MM.1S (cell line): ENCODE results near the gene NUDT22.

ENCODE experiments used
- DNase-seq: peaks from one replicate; pipeline ENCODE4 v3.0.0-alpha.2; 2015
- H2AFZ ChIP-seq: fragments of 300-600 bp; sonication (generic); 2 replicates; pipeline ENCODE4 v1.6.0; 2016; ENCODE audit warnings: antibody characterized with exemption, low read length
- H3F3A ChIP-seq: fragments of 300-600 bp; sonication (generic); 2 replicates; pipeline ENCODE4 v1.6.1; 2016; ENCODE audit warnings: mild to moderate bottlenecking, antibody characterized with exemption, low read length, moderate library complexity, mixed read lengths; ENCODE audit not compliant: insufficient read depth
- H3K27ac ChIP-seq: fragments of 300-600 bp; sonication (generic); 2 replicates; pipeline ENCODE4 v1.5.1; 2016; ENCODE audit warnings: mild to moderate bottlenecking, low read length
- H3K27me3 ChIP-seq: fragments of 300-600 bp; sonication (generic); replicated peaks from 2 replicates; pipeline ENCODE4 v1.6.0; 2016; ENCODE audit warnings: low read length; ENCODE audit not compliant: insufficient read depth
- H3K36me3 ChIP-seq: fragments of 300-600 bp; sonication (generic); replicated peaks from 2 replicates; pipeline ENCODE4 v1.6.1; 2016; ENCODE audit warnings: mild to moderate bottlenecking, low read length, mixed read lengths; ENCODE audit not compliant: insufficient read depth
- H3K4me1 ChIP-seq: fragments of 300-600 bp; sonication (generic); 2 replicates; pipeline ENCODE4 v1.6.1; 2016; ENCODE audit warnings: low read length, mixed read lengths
- H3K4me2 ChIP-seq: fragments of 300-600 bp; sonication (generic); 2 replicates; pipeline ENCODE4 v1.6.0; 2016; ENCODE audit warnings: low read depth, low read length
- H3K4me3 ChIP-seq: fragments of 300-600 bp; sonication (generic); 2 replicates; pipeline ENCODE4 v1.5.1; 2016; ENCODE audit warnings: low read length, mixed read lengths
- H3K79me2 ChIP-seq: fragments of 300-600 bp; sonication (generic); 2 replicates; pipeline ENCODE4 v1.6.1; 2016; ENCODE audit warnings: mixed run types, low read length, mixed read lengths
- H3K9ac ChIP-seq: fragments of 300-600 bp; sonication (generic); 2 replicates; pipeline ENCODE4 v1.6.1; 2016; ENCODE audit warnings: low read length, mixed read lengths
- H3K9me2 ChIP-seq: fragments of 300-600 bp; sonication (generic); replicated peaks from 2 replicates; pipeline ENCODE4 v1.6.1; 2016; ENCODE audit warnings: mild to moderate bottlenecking, low read length, mixed read lengths; ENCODE audit not compliant: insufficient read depth
- H3K9me3 ChIP-seq: fragments of 300-600 bp; sonication (generic); replicated peaks from 2 replicates; pipeline ENCODE4 v1.6.1; 2016; ENCODE audit warnings: mild to moderate bottlenecking, low read length, mixed read lengths; ENCODE audit not compliant: insufficient read depth
- H4K20me1 ChIP-seq: fragments of 300-600 bp; sonication (generic); 2 replicates; pipeline ENCODE4 v1.6.1; 2016; ENCODE audit warnings: mild to moderate bottlenecking, low read length, moderate library complexity, mixed read lengths; ENCODE audit not compliant: insufficient read depth
- CTCF ChIP-seq: fragments of 300-600 bp; sonication (generic); IDR thresholded peaks from 2 replicates; pipeline ENCODE4 v1.5.1; 2016; ENCODE audit warnings: antibody characterized with exemption, low read length, mixed read lengths
- EZH2 ChIP-seq: fragments of 300-600 bp; sonication (generic); optimal IDR thresholded peaks from 2 replicates; pipeline ENCODE3; 2017; ENCODE audit warnings: low read depth, mild to moderate bottlenecking, antibody characterized with exemption, low read length, mixed read lengths
- EZH2phosphoT487 ChIP-seq: fragments of 300-600 bp; sonication (generic); IDR thresholded peaks from 2 replicates; pipeline ENCODE4 v1.6.1; 2018; ENCODE audit warnings: antibody characterized with exemption, low read length

The NUDT22 gene

GRCh38 chr11:64186492-64187165 is 39.4 kb upstream of the NUDT22 start:
- Histone ChIP-seq H3K4me3 (no peak overlapping the region), H2AFZ (no peak overlapping the region), H3K9me3 (no peaks in the 10 kb centered on the region), H3K27ac (no peak overlapping the region), H4K20me1 (no peaks in the 10 kb centered on the region; the same call in 1 of the 2 replicates), H3K79me2 (peaks cover 21% of the 10 kb centered on the region), H3K4me2 (no peak overlapping the region), H3K9ac (no peak overlapping the region), H3K9me2 (no peaks in the 10 kb centered on the region), H3K4me1 (peaks cover 25% of the 10 kb centered on the region), H3K36me3 (no peaks in the 10 kb centered on the region), H3F3A (peaks cover 39% of the 10 kb centered on the region), H3K27me3 (no peaks in the 10 kb centered on the region)
- TF ChIP-seq CTCF (no peak), EZH2 (no peak), EZH2phosphoT487 (no peak)
- peak; percentile 27 for DNase-seq

- H4K20me1 ChIP-seq: peaks cover 8% of the 10 kb centered on the region; the same call in 1 of the 2 replicates
- H3K4me1 ChIP-seq: peaks cover 14% of the 10 kb centered on the region
- H3F3A ChIP-seq: peaks cover 22% of the 10 kb centered on the region
- H3K9me3 ChIP-seq: no peaks in the 10 kb centered on the region
- H3K9ac ChIP-seq: no peak overlapping the region
- TF ChIP-seq CTCF (no peak), EZH2phosphoT487 (no peak), EZH2 (no peak)
- H3K4me2 ChIP-seq: no peak overlapping the region
- no peak overlapping the region for H3K4me3 ChIP-seq
- H3K79me2 ChIP-seq: peaks cover 25% of the 10 kb centered on the region
- no peaks in the 10 kb centered on the region for H3K27me3 ChIP-seq
- no peak overlapping the region for H3K27ac ChIP-seq
- H3K9me2 ChIP-seq: no peaks in the 10 kb centered on the region
- DNase-seq: no peak
- H2AFZ ChIP-seq: no peak overlapping the region
- H3K36me3 ChIP-seq: peaks cover 37% of the 10 kb centered on the region
Observed at GRCh38 chr11:64192434-64192833, 33.6 kb upstream of the NUDT22 start.

- H3K27ac ChIP-seq: no peak overlapping the region
- H3K9me3 ChIP-seq: no peaks in the 10 kb centered on the region
- no peaks in the 10 kb centered on the region for H3K9me2 ChIP-seq
- H3K79me2 ChIP-seq: peaks cover 59% of the 10 kb centered on the region
- no peaks in the 10 kb centered on the region for H3K27me3 ChIP-seq
- no peaks in the 10 kb centered on the region for H3K4me1 ChIP-seq
- H3K9ac ChIP-seq: no peak overlapping the region
- TF ChIP-seq CTCF (no peak), EZH2phosphoT487 (no peak), EZH2 (no peak)
- H3F3A ChIP-seq: no peaks in the 10 kb centered on the region; the same call in none of the 2 replicates
- H4K20me1 ChIP-seq: peaks cover 8% of the 10 kb centered on the region; the same call in 1 of the 2 replicates
- no peak for DNase-seq
- peaks cover 54% of the 10 kb centered on the region for H3K36me3 ChIP-seq
- no peak overlapping the region for H3K4me2 ChIP-seq
- no peak overlapping the region for H3K4me3 ChIP-seq
- no peak overlapping the region for H2AFZ ChIP-seq
Observed at GRCh38 chr11:64196626-64197025, 29.4 kb upstream of the NUDT22 start.
